GM23338 (cell line): Measurements from ENCODE around the gene FAHD1. TPM values are rescaled to one million over a fixed set of nuclear protein-coding genes. Genes with fewer than 3 reads are reported as not detected.

ENCODE experiments used
- ATAC-seq: fragments of 200-7000 bp; cut with Tn5 transposase; 3 replicates; pipeline ENCODE4 v1.9.1; 2020
- DNase-seq: peaks from one replicate; pipeline ENCODE4 v3.0.0-alpha.2; 2015; ENCODE audit warnings: low spot score
- H2AFZ ChIP-seq: fragments of 200-600 bp; sonication (generic); 2 replicates; pipeline ENCODE4 v1.8.0; 2016; ENCODE audit warnings: antibody characterized with exemption, mild to moderate bottlenecking, moderate library complexity
- H3F3A ChIP-seq: fragments of 200-600 bp; sonication (generic); replicated peaks from 2 replicates; pipeline ENCODE4 v1.8.0; 2017; ENCODE audit warnings: antibody characterized with exemption, mixed run types, low read depth
- H3K27ac ChIP-seq: fragments of 200-600 bp; sonication (generic); 2 replicates; pipeline ENCODE4 v1.6.1; 2016; ENCODE audit warnings: low read depth
- H3K27me3 ChIP-seq: fragments of 200-600 bp; sonication (generic); 2 replicates; pipeline ENCODE4 v1.8.0; 2016; ENCODE audit warnings: mild to moderate bottlenecking, mixed run types, moderate library complexity; ENCODE audit not compliant: insufficient read depth
- H3K36me3 ChIP-seq: fragments of 200-600 bp; sonication (generic); 2 replicates; pipeline ENCODE4 v1.8.0; 2016; ENCODE audit warnings: mild to moderate bottlenecking; ENCODE audit not compliant: insufficient read depth
- H3K4me1 ChIP-seq: fragments of 200-600 bp; sonication (generic); 2 replicates; pipeline ENCODE4 v1.8.0; 2016; ENCODE audit warnings: mild to moderate bottlenecking, moderate library complexity; ENCODE audit not compliant: insufficient read depth
- H3K4me2 ChIP-seq: fragments of 200-600 bp; sonication (generic); 2 replicates; pipeline ENCODE4 v1.7.1; 2017; ENCODE audit warnings: mixed run types
- H3K4me3 ChIP-seq: fragments of 200-600 bp; sonication (generic); 2 replicates; pipeline ENCODE4 v1.6.1; 2016; ENCODE audit warnings: mixed run types
- H3K79me2 ChIP-seq: fragments of 200-600 bp; sonication (generic); replicated peaks from 2 replicates; pipeline ENCODE4 v1.8.0; 2017; ENCODE audit warnings: mild to moderate bottlenecking; ENCODE audit not compliant: insufficient read depth
- H3K9me2 ChIP-seq: fragments of 200-600 bp; sonication (generic); 2 replicates; pipeline ENCODE4 v1.8.0; 2017; ENCODE audit not compliant: insufficient read depth
- H4K20me1 ChIP-seq: fragments of 200-600 bp; sonication (generic); replicated peaks from 2 replicates; pipeline ENCODE4 v1.8.0; 2017; ENCODE audit warnings: mild to moderate bottlenecking; ENCODE audit not compliant: insufficient read depth
- H3K27ac Mint-ChIP-seq: 2 replicates; pipeline ENCODE4 v1.8.0; 2020; ENCODE audit warnings: inconsistent platforms, mild to moderate bottlenecking, moderate library complexity, mixed read lengths
- H3K27me3 Mint-ChIP-seq: 3 replicates; pipeline ENCODE4 v1.8.0; 2022; ENCODE audit warnings: low read depth, mild to moderate bottlenecking, moderate library complexity, mixed read lengths, inconsistent platforms; ENCODE audit not compliant: insufficient read depth, poor library complexity
- H3K36me3 Mint-ChIP-seq: 3 replicates; pipeline ENCODE4 v1.8.0; 2021; ENCODE audit warnings: low read depth, mild to moderate bottlenecking, inconsistent platforms, moderate library complexity, mixed read lengths
- H3K4me1 Mint-ChIP-seq: 3 replicates; pipeline ENCODE4 v1.8.0; 2020; ENCODE audit warnings: mild to moderate bottlenecking, inconsistent platforms, mixed read lengths
- H3K4me3 Mint-ChIP-seq: 3 replicates; pipeline ENCODE4 v1.8.0; 2021; ENCODE audit warnings: moderate library complexity, mild to moderate bottlenecking, inconsistent platforms, mixed read lengths
- H3K9me3 Mint-ChIP-seq: 3 replicates; pipeline ENCODE4 v1.8.0; 2020; ENCODE audit warnings: moderate library complexity, mild to moderate bottlenecking, inconsistent platforms, mixed read lengths
- CREB1 ChIP-seq: fragments of 250-450 bp; sonication (Bioruptor Pico); IDR thresholded peaks from 2 replicates; pipeline ENCODE4 v1.5.0; 2020; ENCODE audit warnings: low read depth, mild to moderate bottlenecking, moderate library complexity
- EZH2 ChIP-seq: fragments of 200-600 bp; sonication (generic); IDR thresholded peaks from one replicate; pipeline ENCODE4 v1.8.0; 2017; ENCODE audit warnings: antibody characterized with exemption, mild to moderate bottlenecking, low read depth; ENCODE audit not compliant: unreplicated experiment
- EZH2phosphoT487 ChIP-seq: fragments of 200-600 bp; sonication (generic); IDR thresholded peaks from one replicate; pipeline ENCODE4 v1.8.1; 2018; ENCODE audit warnings: antibody characterized with exemption; ENCODE audit not compliant: unreplicated experiment
- JUNB ChIP-seq: IDR thresholded peaks from one replicate; pipeline ENCODE4 v1.6.1; 2016; ENCODE audit warnings: antibody characterized with exemption; ENCODE audit not compliant: unreplicated experiment
- NANOG ChIP-seq: IDR thresholded peaks from 2 replicates; pipeline ENCODE4 v1.6.1; 2016; ENCODE audit warnings: antibody characterized with exemption, borderline replicate concordance
- POLR2AphosphoS5 ChIP-seq: IDR thresholded peaks from 2 replicates; pipeline ENCODE4 v1.6.1; 2016; ENCODE audit warnings: antibody characterized with exemption, low read depth
- STAT1 ChIP-seq: IDR thresholded peaks from one replicate; pipeline ENCODE4 v1.6.1; 2016; ENCODE audit warnings: antibody characterized with exemption; ENCODE audit not compliant: unreplicated experiment
- ZNF331 ChIP-seq: fragments of 250-450 bp; sonication (Bioruptor Pico); IDR thresholded peaks from 2 replicates; pipeline ENCODE4 v1.5.0; 2020; ENCODE audit warnings: low read depth, mild to moderate bottlenecking, moderate library complexity
- polyA plus RNA-seq: library from polyadenylated mRNA; unstranded; fragments of >200 nt; fragmentation: Nextera tagmentation; extraction: Ambion mirVana; gene quantifications from 2 replicates; pipeline ENCODE4 v1.2.1, GENCODE V29; 2016
- total RNA-seq: library from RNA; depleted of rRNA; stranded (reverse); fragments of >200 nt; shearing (Covaris generic); gene quantifications from 2 replicates; pipeline ENCODE4 v1.2.3, GENCODE V29; 2014; rRNA removed
- TF ChIP-seq, protein P1 (sequence below), 2 experiments: fragments of 200-600 bp in 1 of 2; sonication (generic) in 1 of 2; conservative IDR thresholded peaks; 2 replicates each; pipeline versions ENCODE4 v1.5.1 to v1.6.1; 2016 to 2017; ENCODE audit warnings: antibody characterized with exemption in 2 of 2, low read depth in 2 of 2, mild to moderate bottlenecking in 2 of 2, moderate library complexity in 1 of 2
- TF ChIP-seq, protein P2 (sequence below): fragments of 250-450 bp; sonication (Bioruptor Pico); IDR thresholded peaks from 2 replicates; pipeline ENCODE4 v1.5.0; 2020; ENCODE audit warnings: mild to moderate bottlenecking, moderate library complexity

The FAHD1 gene
- total and polyA plus RNA-seq, 2 experiments from 2014 or later: 21.0 to 23.9 TPM

DNA sequence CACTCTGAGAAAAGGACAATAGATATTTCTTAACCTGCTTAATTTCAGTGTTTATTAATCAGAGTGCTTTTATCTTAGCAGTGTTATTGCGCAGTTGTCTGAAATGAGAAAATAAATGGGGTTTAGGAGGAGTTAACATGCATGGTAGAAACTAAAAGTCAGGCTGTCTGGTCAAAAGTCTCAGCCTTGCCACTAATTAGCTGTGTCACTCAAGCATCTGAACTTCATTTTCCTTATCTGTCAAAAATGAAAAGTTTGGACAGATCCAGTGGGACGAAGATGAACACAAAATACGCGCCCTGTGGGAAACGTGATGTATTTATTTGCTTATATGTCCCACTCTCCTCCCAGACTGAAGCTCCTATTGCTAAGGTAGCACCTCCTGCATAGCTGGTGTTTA, 51.2 kb downstream of the FAHD1 start:
- no peak for TF ChIP-seq JUNB
- no peak for TF ChIP-seq EZH2
- TF ChIP-seq, protein P1, sequence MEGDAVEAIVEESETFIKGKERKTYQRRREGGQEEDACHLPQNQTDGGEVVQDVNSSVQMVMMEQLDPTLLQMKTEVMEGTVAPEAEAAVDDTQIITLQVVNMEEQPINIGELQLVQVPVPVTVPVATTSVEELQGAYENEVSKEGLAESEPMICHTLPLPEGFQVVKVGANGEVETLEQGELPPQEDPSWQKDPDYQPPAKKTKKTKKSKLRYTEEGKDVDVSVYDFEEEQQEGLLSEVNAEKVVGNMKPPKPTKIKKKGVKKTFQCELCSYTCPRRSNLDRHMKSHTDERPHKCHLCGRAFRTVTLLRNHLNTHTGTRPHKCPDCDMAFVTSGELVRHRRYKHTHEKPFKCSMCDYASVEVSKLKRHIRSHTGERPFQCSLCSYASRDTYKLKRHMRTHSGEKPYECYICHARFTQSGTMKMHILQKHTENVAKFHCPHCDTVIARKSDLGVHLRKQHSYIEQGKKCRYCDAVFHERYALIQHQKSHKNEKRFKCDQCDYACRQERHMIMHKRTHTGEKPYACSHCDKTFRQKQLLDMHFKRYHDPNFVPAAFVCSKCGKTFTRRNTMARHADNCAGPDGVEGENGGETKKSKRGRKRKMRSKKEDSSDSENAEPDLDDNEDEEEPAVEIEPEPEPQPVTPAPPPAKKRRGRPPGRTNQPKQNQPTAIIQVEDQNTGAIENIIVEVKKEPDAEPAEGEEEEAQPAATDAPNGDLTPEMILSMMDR (conservative IDR thresholded peaks at IDR 0.05; ENCODE audit: low read depth in 2 of 2): no peak
- TF ChIP-seq EZH2phosphoT487: no peak
- TF ChIP-seq, protein P2, sequence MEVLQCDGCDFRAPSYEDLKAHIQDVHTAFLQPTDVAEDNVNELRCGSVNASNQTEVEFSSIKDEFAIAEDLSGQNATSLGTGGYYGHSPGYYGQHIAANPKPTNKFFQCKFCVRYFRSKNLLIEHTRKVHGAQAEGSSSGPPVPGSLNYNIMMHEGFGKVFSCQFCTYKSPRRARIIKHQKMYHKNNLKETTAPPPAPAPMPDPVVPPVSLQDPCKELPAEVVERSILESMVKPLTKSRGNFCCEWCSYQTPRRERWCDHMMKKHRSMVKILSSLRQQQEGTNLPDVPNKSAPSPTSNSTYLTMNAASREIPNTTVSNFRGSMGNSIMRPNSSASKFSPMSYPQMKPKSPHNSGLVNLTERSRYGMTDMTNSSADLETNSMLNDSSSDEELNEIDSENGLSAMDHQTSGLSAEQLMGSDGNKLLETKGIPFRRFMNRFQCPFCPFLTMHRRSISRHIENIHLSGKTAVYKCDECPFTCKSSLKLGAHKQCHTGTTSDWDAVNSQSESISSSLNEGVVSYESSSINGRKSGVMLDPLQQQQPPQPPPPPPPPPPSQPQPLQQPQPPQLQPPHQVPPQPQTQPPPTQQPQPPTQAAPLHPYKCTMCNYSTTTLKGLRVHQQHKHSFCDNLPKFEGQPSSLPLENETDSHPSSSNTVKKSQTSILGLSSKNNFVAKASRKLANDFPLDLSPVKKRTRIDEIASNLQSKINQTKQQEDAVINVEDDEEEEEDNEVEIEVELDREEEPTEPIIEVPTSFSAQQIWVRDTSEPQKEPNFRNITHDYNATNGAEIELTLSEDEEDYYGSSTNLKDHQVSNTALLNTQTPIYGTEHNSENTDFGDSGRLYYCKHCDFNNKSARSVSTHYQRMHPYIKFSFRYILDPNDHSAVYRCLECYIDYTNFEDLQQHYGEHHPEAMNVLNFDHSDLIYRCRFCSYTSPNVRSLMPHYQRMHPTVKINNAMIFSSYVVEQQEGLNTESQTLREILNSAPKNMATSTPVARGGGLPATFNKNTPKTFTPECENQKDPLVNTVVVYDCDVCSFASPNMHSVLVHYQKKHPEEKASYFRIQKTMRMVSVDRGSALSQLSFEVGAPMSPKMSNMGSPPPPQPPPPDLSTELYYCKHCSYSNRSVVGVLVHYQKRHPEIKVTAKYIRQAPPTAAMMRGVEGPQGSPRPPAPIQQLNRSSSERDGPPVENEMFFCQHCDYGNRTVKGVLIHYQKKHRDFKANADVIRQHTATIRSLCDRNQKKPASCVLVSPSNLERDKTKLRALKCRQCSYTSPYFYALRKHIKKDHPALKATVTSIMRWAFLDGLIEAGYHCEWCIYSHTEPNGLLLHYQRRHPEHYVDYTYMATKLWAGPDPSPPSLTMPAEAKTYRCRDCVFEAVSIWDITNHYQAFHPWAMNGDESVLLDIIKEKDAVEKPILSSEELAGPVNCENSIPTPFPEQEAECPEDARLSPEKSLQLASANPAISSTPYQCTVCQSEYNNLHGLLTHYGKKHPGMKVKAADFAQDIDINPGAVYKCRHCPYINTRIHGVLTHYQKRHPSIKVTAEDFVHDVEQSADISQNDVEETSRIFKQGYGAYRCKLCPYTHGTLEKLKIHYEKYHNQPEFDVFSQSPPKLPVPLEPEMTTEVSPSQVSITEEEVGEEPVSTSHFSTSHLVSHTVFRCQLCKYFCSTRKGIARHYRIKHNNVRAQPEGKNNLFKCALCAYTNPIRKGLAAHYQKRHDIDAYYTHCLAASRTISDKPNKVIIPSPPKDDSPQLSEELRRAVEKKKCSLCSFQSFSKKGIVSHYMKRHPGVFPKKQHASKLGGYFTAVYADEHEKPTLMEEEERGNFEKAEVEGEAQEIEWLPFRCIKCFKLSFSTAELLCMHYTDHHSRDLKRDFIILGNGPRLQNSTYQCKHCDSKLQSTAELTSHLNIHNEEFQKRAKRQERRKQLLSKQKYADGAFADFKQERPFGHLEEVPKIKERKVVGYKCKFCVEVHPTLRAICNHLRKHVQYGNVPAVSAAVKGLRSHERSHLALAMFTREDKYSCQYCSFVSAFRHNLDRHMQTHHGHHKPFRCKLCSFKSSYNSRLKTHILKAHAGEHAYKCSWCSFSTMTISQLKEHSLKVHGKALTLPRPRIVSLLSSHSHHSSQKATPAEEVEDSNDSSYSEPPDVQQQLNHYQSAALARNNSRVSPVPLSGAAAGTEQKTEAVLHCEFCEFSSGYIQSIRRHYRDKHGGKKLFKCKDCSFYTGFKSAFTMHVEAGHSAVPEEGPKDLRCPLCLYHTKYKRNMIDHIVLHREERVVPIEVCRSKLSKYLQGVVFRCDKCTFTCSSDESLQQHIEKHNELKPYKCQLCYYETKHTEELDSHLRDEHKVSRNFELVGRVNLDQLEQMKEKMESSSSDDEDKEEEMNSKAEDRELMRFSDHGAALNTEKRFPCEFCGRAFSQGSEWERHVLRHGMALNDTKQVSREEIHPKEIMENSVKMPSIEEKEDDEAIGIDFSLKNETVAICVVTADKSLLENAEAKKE (CRISPR knock-in tag): no peak
- no peak for TF ChIP-seq STAT1
- no peak for TF ChIP-seq CREB1 (CRISPR knock-in tag)
- no peak for TF ChIP-seq ZNF331
- TF ChIP-seq POLR2AphosphoS5: no peak
- TF ChIP-seq NANOG: no peak
- H3K4me2 ChIP-seq: no peak overlapping the region
- H3K4me1 Mint-ChIP-seq: no peaks in the 10 kb centered on the region; the same call in 2 of the 3 replicates
- no peaks in the 10 kb centered on the region for H3F3A ChIP-seq
- H3K9me2 ChIP-seq: no peaks in the 10 kb centered on the region
- no peak overlapping the region for H3K27ac ChIP-seq
- no peaks in the 10 kb centered on the region; the same call in 2 of the 3 replicates for H3K9me3 Mint-ChIP-seq
- no peak overlapping the region for H2AFZ ChIP-seq
- DNase-seq (no peak), ATAC-seq (no peak)
- no peak overlapping the region; the same call in 2 of the 3 replicates for H3K4me3 Mint-ChIP-seq
- H3K27me3 ChIP-seq: peaks cover 14% of the 10 kb centered on the region
- H3K27ac Mint-ChIP-seq: no peak overlapping the region
- H3K4me1 ChIP-seq: no peaks in the 10 kb centered on the region
- H3K36me3 ChIP-seq: no peaks in the 10 kb centered on the region
- no peaks in the 10 kb centered on the region for H3K79me2 ChIP-seq
- H4K20me1 ChIP-seq: no peaks in the 10 kb centered on the region
- H3K36me3 Mint-ChIP-seq: no peaks in the 10 kb centered on the region
- H3K27me3 Mint-ChIP-seq: peaks cover 10% of the 10 kb centered on the region
- no peak overlapping the region for H3K4me3 ChIP-seq

Other genes with a start within 250 kb of the FAHD1 start
- gene IFT140, start 215.1 kb upstream of the FAHD1 start, total RNA-seq: 15.0 and 28.7 TPM in 2 replicates
- gene IFT140, start 215.1 kb upstream of the FAHD1 start, polyA plus RNA-seq: 3.8 and 4.8 TPM in 2 replicates
- gene CRAMP1, start 214.8 kb upstream of the FAHD1 start, total RNA-seq: 16.7 and 17.9 TPM in 2 replicates
- 3.4 TPM in 2 replicates for gene CRAMP1, start 214.8 kb upstream of the FAHD1 start, polyA plus RNA-seq
- 139 and 140 TPM in 2 replicates for gene JPT2, start 148.9 kb upstream of the FAHD1 start, total RNA-seq
- 43.8 and 47.1 TPM in 2 replicates for gene JPT2, start 148.9 kb upstream of the FAHD1 start, polyA plus RNA-seq
- gene MAPK8IP3, start 121.0 kb upstream of the FAHD1 start, total RNA-seq: 52.2 and 58.4 TPM in 2 replicates
- 10.7 and 11.3 TPM in 2 replicates for gene MAPK8IP3, start 121.0 kb upstream of the FAHD1 start, polyA plus RNA-seq
- gene NME3, start 55.7 kb upstream of the FAHD1 start, total RNA-seq: 73.7 and 95.3 TPM in 2 replicates
- 130 and 153 TPM in 2 replicates for gene NME3, start 55.7 kb upstream of the FAHD1 start, polyA plus RNA-seq
- gene EME2, start 54.4 kb upstream of the FAHD1 start, total RNA-seq: 15.0 and 17.3 TPM in 2 replicates
- 4.1 TPM in 2 replicates for gene EME2, start 54.4 kb upstream of the FAHD1 start, polyA plus RNA-seq
- 223 and 248 TPM in 2 replicates for gene MRPS34, start 54.1 kb upstream of the FAHD1 start, total RNA-seq
- 370 and 391 TPM in 2 replicates for gene MRPS34, start 54.1 kb upstream of the FAHD1 start, polyA plus RNA-seq
- gene SPSB3, start 44.6 kb upstream of the FAHD1 start, total RNA-seq: 34.7 and 42.8 TPM in 2 replicates
- gene SPSB3, start 44.6 kb upstream of the FAHD1 start, polyA plus RNA-seq: 27.1 and 33.9 TPM in 2 replicates
- 143 and 175 TPM in 2 replicates for gene NUBP2, start 44.2 kb upstream of the FAHD1 start, total RNA-seq
- gene NUBP2, start 44.2 kb upstream of the FAHD1 start, polyA plus RNA-seq: 79.0 and 79.4 TPM in 2 replicates
- gene IGFALS, start 33.5 kb upstream of the FAHD1 start, total RNA-seq: not detected in 2 replicates
- gene IGFALS, start 33.5 kb upstream of the FAHD1 start, polyA plus RNA-seq: 0.16 TPM in 1 of 2 replicates, not detected in the other
- gene HAGH, start 381 bp upstream of the FAHD1 start, total RNA-seq: 24.7 and 30.6 TPM in 2 replicates
- 28.5 and 28.9 TPM in 2 replicates for gene HAGH, start 381 bp upstream of the FAHD1 start, polyA plus RNA-seq
- 6.3 and 7.3 TPM in 2 replicates for gene MEIOB, start 45.0 kb downstream of the FAHD1 start, total RNA-seq
- gene MEIOB, start 45.0 kb downstream of the FAHD1 start, polyA plus RNA-seq: 7.7 and 8.7 TPM in 2 replicates
- not detected in 2 replicates for gene HS3ST6, start 91.2 kb downstream of the FAHD1 start, total RNA-seq
- 0.17 and 0.21 TPM in 2 replicates for gene HS3ST6, start 91.2 kb downstream of the FAHD1 start, polyA plus RNA-seq
- 23.9 and 31.3 TPM in 2 replicates for gene MSRB1, start 116.0 kb downstream of the FAHD1 start, total RNA-seq
- 29.6 and 30.4 TPM in 2 replicates for gene MSRB1, start 116.0 kb downstream of the FAHD1 start, polyA plus RNA-seq
- gene RPL3L, start 127.5 kb downstream of the FAHD1 start, total RNA-seq: 0.31 and 0.59 TPM in 2 replicates
- 0.68 and 1.1 TPM in 2 replicates for gene RPL3L, start 127.5 kb downstream of the FAHD1 start, polyA plus RNA-seq
- 244 and 280 TPM in 2 replicates for gene NDUFB10, start 132.3 kb downstream of the FAHD1 start, total RNA-seq
- 495 and 527 TPM in 2 replicates for gene NDUFB10, start 132.3 kb downstream of the FAHD1 start, polyA plus RNA-seq
- gene RPS2, start 137.6 kb downstream of the FAHD1 start, total RNA-seq: 3,232 and 3,786 TPM in 2 replicates
- gene RPS2, start 137.6 kb downstream of the FAHD1 start, polyA plus RNA-seq: 3,992 and 4,335 TPM in 2 replicates
- gene RNF151, start 139.7 kb downstream of the FAHD1 start, total RNA-seq: not detected in 2 replicates
- not detected in 2 replicates for gene RNF151, start 139.7 kb downstream of the FAHD1 start, polyA plus RNA-seq
- gene TBL3, start 144.8 kb downstream of the FAHD1 start, total RNA-seq: 122 and 157 TPM in 2 replicates
- gene TBL3, start 144.8 kb downstream of the FAHD1 start, polyA plus RNA-seq: 67.0 and 68.8 TPM in 2 replicates
- 1.2 and 2.0 TPM in 2 replicates for gene NOXO1, start 154.3 kb downstream of the FAHD1 start, total RNA-seq
- 2.0 and 2.6 TPM in 2 replicates for gene NOXO1, start 154.3 kb downstream of the FAHD1 start, polyA plus RNA-seq
- 40.1 and 53.2 TPM in 2 replicates for gene GFER, start 157.0 kb downstream of the FAHD1 start, total RNA-seq
- 64.5 and 68.5 TPM in 2 replicates for gene GFER, start 157.0 kb downstream of the FAHD1 start, polyA plus RNA-seq
- gene SYNGR3, start 162.8 kb downstream of the FAHD1 start, total RNA-seq: 72.2 and 77.7 TPM in 2 replicates
- gene SYNGR3, start 162.8 kb downstream of the FAHD1 start, polyA plus RNA-seq: 44.7 and 45.4 TPM in 2 replicates
- gene ZNF598, start 182.6 kb downstream of the FAHD1 start, total RNA-seq: 31.7 and 48.6 TPM in 2 replicates
- gene ZNF598, start 182.6 kb downstream of the FAHD1 start, polyA plus RNA-seq: 8.5 and 10.2 TPM in 2 replicates
- gene NPW, start 192.6 kb downstream of the FAHD1 start, total RNA-seq: 1.9 and 4.5 TPM in 2 replicates
- gene NPW, start 192.6 kb downstream of the FAHD1 start, polyA plus RNA-seq: 37.0 and 37.6 TPM in 2 replicates
- gene NHERF2, start 199.7 kb downstream of the FAHD1 start, total RNA-seq: 15.4 and 16.5 TPM in 2 replicates
- gene NHERF2, start 199.7 kb downstream of the FAHD1 start, polyA plus RNA-seq: 12.0 and 21.0 TPM in 2 replicates
- gene NTHL1, start 220.6 kb downstream of the FAHD1 start, total RNA-seq: 84.6 and 97.1 TPM in 2 replicates
- gene NTHL1, start 220.6 kb downstream of the FAHD1 start, polyA plus RNA-seq: 87.9 and 94.9 TPM in 2 replicates
- gene TSC2, start 220.8 kb downstream of the FAHD1 start, total RNA-seq: 81.4 and 93.0 TPM in 2 replicates
- gene TSC2, start 220.8 kb downstream of the FAHD1 start, polyA plus RNA-seq: 36.3 and 40.5 TPM in 2 replicates